HG02759 (cell line): Measurements from ENCODE around the gene MVB12B.
"Not testable (repeated sequence)": the region's sequence is repeated elsewhere in the genome, so short reads cannot be mapped to it uniquely, and the experiment has no call there.

Experiments used
- ATAC-seq: cut with Tn5 transposase; IDR thresholded peaks from one replicate; pipeline ENCODE4 v1.9.1; 2021; ENCODE audit warnings: mild to moderate bottlenecking, moderate library complexity; ENCODE audit not compliant: unreplicated experiment

MVB12B gene

DNA sequence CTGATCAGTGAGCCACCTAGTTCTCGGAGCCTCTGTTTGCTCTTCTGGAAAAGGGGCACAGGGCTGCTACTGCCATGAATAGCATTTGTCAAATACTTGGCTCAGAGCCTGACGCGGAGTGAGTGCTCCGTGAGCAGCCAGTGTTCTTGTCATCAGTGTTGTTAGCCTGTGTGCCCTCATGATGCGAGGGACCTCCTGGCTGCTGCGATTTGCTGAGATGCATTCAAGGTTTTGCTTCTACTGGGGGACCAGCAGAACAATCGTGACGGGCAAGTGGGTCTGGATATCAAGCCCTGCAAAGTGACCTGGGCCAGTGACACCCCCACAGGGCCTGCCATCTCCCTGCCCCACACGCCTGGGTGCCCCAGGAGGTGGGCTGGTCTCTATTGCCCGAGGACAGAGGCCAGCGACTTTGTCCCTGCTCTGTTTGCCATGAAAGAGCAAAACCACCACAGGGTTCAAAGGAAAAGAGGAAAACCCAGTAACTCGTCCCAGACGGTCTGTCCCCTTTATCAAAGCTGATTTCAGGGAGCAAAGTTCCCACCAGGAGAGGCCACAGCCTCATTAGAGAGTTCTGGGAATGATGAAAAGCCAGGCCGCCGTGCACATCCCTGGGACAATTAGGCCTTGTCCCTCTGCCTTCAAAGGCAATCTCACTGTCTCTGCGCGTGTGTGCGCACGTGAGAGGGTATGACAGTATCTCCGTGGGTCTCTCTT is 200.6 kb downstream of the MVB12B start:
- no peak for ATAC-seq

- ATAC-seq, result no peak
Observed at GRCh38 chr9:126528111-126528510, 201.5 kb downstream of the MVB12B start.

DNA sequence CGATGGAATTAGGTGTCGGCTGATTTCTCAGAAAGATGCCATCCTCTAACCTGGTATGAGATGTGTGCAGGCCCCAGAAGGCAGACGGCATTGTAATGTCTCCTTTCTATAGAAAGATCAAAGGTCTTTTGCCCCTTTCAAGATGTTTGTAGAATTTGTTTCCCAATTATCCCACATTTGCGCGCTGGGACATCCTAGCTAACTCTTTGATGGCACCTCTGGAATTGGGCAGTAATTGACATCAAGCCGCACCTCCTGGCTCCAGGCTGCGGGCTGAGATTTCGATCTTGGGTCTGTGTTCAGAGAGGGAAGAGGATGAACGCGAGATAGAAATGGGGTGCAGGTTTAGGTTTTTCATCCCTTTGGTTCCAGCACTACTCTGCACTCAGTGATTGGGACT is 202.3 kb downstream of the MVB12B start:
- no peak for ATAC-seq

DNA sequence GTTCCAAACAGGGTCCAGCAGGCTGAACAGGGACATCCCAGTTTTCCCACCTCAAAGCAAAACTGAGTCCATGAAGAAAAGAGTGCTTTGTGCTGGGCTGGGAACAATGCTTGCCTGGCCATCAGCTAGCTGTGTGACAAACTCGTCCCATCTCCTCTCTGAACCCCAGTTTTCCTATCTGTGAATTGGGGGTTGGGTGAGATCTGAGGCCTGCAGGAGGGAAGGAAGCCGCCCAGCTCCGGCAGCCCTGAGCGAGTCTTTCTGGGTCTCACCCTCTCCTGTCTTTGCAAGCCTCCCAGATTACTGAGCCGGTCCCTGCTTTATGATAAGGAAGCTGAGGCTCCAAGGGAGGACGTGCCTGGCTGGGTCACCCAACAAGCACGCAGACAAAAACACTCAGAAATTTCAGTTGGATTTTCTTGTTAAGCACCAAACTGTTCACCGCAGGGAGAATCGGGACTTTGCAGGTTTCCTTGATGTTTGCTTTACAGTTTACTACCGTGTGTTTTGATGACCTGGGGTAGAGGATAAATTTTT is 204.5 kb downstream of the MVB12B start:
- no peak for ATAC-seq

GRCh38 chr9:126531591-126531990 is 205.0 kb downstream of the MVB12B start:
- no peak for ATAC-seq

DNA sequence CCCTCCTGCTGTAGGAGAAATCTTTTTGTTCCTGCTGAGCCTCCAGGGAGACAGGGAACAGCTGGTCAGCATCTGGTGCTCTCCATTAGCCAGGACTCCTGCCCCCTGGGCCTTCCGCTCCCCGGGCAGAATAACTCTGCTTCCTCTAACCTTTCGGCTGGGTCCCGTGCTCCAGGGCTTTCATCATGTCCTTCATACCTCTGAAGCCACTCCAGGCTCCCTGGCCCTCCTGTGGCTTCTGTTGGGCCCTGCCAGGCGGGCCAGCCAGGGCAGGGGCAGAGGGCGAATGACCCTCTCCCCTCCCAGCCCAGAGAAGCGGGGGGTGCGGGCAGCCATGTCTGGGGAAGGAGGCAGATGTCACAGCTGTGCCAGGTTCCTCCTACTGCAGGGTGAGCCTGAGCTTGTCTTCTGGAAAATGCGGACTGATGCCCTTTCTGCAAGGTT is 205.4 kb downstream of the MVB12B start:
- ATAC-seq, result no peak

DNA sequence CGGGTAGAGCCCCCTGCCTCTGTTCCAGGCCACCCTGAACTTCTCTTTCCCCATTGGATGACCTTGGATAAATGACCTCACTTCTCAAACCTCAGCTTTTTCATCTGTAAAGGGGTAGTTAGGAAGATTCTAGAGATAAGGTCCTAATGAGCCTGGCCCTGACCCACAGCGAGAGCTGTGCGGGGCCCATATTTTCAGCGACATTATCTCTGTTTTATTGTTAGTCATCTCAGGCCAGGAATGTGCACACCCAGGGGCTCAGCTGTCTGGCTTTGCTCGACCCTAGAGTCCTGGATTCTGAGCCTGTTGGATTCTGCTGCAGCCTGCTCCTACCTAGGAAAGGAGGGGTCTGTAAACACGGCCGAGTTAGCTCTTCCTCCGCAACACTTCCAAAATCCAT is 205.9 kb downstream of the MVB12B start:
- no peak for ATAC-seq

DNA sequence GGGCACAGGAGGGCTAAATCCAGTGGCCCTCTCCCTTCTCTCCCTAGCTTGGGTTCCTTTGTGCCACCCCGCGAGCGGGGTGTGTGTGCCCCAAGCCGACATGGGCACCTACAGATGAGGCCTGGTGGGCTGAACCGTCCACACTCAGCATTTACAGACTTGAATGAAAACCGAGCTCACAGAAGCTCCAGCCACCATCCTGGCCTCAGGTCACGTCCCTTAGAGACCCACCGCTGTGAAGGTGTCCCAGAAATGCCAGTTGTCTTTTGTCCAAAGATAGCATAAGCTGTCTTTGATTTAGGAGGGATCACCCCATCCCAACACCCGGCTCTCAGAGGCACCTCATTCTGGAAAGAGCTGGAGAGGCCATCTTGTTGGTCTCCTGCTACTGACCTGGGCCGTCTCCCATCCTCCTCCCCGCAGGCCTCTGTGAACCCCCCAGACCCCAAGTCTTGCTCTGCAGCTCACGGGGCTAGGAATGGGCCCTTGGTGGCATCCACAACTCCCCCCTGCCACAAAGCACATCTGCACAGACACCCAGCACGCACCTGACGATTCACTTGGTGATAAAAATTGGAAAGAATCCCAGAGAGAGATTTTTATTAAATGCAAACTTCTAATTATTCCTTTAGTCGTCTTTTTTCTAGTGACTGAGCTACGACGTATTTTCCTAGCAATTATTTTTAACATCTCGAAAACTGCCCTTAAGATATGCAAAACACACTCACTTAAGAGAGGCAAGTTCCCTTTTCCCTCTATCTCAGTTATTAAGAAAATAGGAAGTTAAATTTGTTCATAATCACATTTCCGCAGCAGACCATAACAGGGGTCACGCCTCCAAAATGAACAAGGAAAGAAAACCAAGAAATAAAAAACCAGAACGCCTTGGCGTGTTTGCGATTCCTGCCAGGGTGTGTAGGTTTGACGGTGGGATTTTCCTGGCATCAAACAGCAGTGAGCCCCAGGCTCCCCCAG is 206.6 kb downstream of the MVB12B start:
- ATAC-seq, result no peak

DNA sequence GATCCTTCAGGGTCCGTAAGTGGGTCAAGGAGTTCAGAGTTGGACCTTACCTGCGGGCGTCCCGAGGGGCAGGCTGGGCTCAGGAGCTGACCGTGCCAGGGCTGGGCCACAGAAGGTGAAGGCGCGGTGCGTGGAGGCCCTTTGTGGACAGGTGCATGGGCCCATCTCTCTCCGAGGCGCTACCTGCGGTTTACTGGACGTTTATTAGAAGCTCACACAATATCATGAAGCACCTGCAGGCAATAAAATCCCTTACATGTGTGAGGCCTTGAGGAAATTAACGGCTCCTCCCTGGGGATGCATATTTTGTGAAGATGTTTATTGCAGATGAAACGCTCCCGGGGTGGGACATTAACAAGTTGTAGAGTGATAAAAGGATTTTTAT is 207.3 kb downstream of the MVB12B start:
- no peak for ATAC-seq

- ATAC-seq, result no peak
Observed at GRCh38 chr9:126534431-126535186, 208.0 kb downstream of the MVB12B start.

- no peak for ATAC-seq
Observed at GRCh38 chr9:126536131-126536530, 209.5 kb downstream of the MVB12B start.

DNA sequence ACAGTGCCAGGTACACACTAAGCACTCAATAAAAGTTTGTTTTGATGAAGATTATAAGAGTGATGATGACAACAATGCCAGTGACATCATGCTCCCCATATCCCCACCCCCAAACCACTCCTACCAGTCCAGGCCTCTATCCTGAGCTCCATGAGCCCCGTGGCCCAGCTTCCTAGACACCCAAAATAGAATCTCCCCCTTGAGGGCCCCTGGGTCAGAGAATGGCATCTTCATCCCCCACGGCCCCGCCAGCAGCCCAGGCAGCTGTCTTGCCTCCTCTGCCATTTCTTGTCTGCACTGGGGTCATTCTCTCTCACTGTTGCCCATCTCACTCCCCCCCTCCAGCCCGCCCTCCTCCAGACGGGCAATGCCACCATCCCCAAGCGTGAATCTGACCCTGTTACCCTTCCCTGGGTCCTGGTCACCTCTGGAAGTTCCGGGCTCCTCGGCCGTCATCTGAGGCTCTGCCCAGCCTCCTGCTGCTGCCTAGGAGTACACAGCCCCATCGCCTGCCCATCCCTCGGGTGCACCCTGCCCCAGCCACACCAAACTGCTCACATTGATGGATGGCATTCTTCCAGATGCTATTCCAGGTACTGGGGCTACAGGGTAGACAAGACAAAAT is 210.3 kb downstream of the MVB12B start:
- ATAC-seq, result no peak

DNA sequence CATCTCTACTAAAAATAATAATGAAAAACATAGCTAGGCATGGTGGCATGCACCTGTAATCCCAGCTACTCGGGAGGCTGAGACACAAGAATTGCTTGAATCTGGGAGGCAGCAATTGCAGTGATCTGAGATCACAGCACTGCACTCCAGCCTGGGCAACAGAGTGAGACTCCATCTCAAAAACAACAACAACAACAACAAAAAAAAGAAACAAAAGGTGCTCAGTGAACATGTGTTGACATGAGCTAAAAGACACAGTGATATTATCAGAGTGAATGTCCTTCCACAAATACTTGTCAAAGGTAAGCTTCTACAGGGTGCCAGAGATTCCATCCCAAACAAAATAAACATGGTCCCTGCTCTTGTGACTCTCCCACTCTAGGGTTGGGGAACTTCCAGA is 211.9 kb downstream of the MVB12B start:
- no peak for ATAC-seq

GRCh38 chr9:126540398-126540797 is 213.8 kb downstream of the MVB12B start:
- not testable (repeated sequence) for ATAC-seq

- no peak for ATAC-seq
Observed at GRCh38 chr9:126543490-126543889, 216.9 kb downstream of the MVB12B start.

DNA sequence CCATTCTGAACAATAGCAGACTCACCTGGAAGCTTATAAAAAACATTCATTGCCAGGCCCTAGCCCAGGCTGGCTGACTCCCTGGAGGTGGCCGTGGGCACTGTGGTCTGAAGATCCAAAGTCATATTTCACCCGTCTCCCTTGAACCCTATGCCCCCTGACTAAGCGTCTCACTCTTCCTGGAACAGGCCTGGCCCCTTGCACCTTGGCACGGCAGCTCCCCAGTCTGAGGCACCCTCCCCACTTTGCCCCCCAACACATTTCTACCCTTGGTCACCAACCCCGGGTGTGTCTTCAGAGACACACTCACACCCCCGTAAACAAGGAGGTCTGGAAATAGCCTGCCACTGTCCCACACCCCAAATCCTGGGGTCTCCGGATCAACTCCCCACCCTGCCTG is 218.5 kb downstream of the MVB12B start:
- no peak for ATAC-seq

DNA sequence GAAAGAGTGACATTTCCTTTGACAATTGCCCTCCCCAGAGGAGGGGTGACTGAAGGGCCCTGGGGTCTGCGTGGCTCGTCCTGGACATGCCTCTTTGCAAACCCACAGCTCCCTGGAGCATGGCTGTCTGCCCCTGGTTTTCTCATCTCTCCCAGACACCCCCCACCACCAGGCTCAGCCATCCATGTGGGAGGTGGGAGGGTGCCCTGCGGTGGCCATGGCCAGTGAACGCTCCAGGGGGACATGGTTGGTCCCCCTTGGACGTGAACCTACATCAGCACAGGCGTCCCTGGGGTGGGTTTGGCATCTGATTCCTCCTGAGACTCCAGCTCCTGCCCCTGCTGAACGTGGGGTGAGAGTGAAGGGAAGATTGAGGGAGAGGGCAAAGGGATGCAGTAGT is 219.4 kb downstream of the MVB12B start:
- ATAC-seq, result no peak

DNA sequence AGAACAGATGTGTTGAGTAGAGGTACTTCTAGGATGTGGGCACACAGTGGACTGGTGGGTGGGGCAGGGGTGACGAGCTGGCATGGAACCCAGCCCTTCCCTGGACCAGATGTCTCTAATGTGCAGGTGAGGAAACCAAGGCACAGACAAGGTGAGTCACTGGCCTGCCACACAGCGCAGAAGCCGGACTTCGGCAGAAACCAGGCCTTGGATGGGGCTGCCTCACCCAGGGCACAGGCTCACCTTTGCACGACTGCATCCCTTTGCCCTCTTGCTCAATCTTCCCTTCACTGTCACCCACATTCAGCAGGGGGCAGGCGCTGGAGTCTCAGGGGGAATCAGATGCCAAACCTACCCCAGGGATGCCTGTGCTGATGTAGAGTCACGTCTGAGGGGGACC is 221.7 kb downstream of the MVB12B start:
- ATAC-seq, result no peak

DNA sequence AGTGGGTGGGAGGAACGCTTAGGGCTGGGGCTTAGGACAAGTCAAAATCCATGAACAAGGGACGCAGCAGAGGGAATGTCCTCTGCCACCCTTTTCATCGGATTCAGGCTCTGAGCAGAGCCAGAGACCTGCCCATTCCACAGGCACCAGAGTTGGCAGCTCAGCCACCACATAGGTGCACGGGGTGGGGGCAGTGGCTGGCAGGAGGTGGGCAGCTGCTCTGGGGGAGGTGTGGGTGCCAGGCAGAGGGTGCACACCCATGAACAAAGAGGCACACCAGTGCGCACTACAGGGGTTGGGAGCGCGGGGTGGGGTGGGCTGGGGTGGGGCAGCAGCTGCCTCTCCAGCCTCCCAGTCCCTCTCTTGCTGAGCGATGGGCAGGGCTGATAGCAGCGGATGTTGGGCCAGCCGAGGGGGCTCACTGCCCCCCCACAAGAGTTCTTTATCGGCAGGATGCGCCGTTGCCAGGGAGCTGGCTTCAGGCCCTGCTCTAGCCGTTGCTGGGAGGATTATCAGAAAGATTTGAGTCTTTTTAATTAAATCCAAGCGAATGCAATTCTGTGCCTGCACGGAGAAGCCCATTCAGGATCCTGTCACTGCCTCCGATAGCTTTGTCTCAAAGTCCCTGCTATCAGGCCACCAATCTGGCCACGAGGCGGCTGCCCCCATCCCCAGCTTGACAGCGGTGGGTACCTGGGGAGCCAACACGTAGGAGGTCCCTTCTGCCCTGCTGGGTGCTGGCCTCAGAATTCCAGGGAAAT is 222.8 kb downstream of the MVB12B start:
- ATAC-seq, result no peak

- no peak for ATAC-seq
Observed at GRCh38 chr9:126550891-126551351, 224.3 kb downstream of the MVB12B start.
